IMR-90 (cell line): ENCODE data around the gene CLCF1.

Source experiments
- BHLHE40 ChIP-seq: fragments of 150-350 bp; IDR thresholded peaks from 2 replicates; pipeline ENCODE4 v1.6.1; 2016; ENCODE audit warnings: mild to moderate bottlenecking, low read depth, low read length
- CEBPB ChIP-seq: IDR thresholded peaks from 2 replicates; pipeline ENCODE4 v1.6.1; 2012; ENCODE audit warnings: low read depth, low read length, improper control_type of control experiment
- CHD1 ChIP-seq: IDR thresholded peaks from 2 replicates; pipeline ENCODE4 v1.6.1; 2012; ENCODE audit warnings: low read depth, low read length, improper control_type of control experiment
- MAZ ChIP-seq: IDR thresholded peaks from 2 replicates; pipeline ENCODE4 v1.6.1; 2012; ENCODE audit warnings: low read depth, mild to moderate bottlenecking, low read length, improper control_type of control experiment, moderate library complexity, borderline replicate concordance
- MXI1 ChIP-seq: IDR thresholded peaks from 2 replicates; pipeline ENCODE4 v1.6.1; 2012; ENCODE audit warnings: low read depth, mild to moderate bottlenecking, low read length, moderate library complexity, borderline replicate concordance
- NFE2L2 ChIP-seq: fragments of 150-350 bp; IDR thresholded peaks from 2 replicates; pipeline ENCODE4 v1.6.1; 2016; ENCODE audit warnings: low read depth, mild to moderate bottlenecking, low read length
- POLR2A ChIP-seq: IDR thresholded peaks from 2 replicates; pipeline ENCODE4 v1.6.1; 2012; ENCODE audit warnings: mild to moderate bottlenecking, low read depth, low read length
- RCOR1 ChIP-seq: IDR thresholded peaks from 2 replicates; pipeline ENCODE4 v1.6.1; 2012; ENCODE audit warnings: mild to moderate bottlenecking, low read length, improper control_type of control experiment; ENCODE audit not compliant: insufficient replicate concordance
- RFX5 ChIP-seq: IDR thresholded peaks from 2 replicates; pipeline ENCODE4 v1.8.0; 2012; ENCODE audit warnings: low read depth, mild to moderate bottlenecking, low read length, moderate library complexity
- TF ChIP-seq, protein P1 (sequence below): conservative IDR thresholded peaks from 2 replicates; pipeline ENCODE4 v1.5.1; 2012; ENCODE audit warnings: mild to moderate bottlenecking, low read depth, low read length, improper control_type of control experiment
- TF ChIP-seq, protein P2 (sequence below): fragments of 150-350 bp; IDR thresholded peaks from 2 replicates; pipeline ENCODE4 v1.6.1; 2017; ENCODE audit warnings: mild to moderate bottlenecking, antibody characterized with exemption, low read length, low read depth
- TF ChIP-seq, protein P3 (sequence below): fragments of 150-350 bp; IDR thresholded peaks from 2 replicates; pipeline ENCODE4 v1.6.1; 2016; ENCODE audit warnings: low read depth, mild to moderate bottlenecking, low read length, moderate library complexity, borderline replicate concordance

DNA sequence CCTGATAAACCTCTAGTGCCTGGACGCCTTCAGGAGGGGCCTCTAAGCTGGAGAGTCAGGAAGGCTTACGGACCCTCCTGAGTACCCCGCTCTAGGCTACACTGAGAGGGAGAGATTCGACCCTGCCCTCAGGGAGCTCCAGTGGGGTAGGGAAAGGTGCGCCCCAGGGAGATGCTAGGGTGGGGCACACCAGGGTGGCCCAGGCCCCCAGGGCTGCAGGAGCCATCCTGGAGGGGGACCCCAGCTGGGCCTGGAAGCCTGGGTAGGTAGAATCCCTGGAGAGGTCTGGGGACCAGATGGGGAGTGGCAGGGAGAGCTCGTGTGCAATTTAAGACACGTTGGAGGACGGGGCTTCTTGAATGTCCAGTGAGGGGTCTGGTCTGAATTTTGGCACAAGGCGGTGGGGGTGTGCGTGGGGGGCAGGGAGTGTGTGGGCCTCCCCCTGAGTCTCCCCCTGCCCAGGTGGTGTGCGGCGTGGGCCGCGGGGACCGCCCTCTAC, 46.8 kb upstream of the CLCF1 start:
- TF ChIP-seq, protein P1, sequence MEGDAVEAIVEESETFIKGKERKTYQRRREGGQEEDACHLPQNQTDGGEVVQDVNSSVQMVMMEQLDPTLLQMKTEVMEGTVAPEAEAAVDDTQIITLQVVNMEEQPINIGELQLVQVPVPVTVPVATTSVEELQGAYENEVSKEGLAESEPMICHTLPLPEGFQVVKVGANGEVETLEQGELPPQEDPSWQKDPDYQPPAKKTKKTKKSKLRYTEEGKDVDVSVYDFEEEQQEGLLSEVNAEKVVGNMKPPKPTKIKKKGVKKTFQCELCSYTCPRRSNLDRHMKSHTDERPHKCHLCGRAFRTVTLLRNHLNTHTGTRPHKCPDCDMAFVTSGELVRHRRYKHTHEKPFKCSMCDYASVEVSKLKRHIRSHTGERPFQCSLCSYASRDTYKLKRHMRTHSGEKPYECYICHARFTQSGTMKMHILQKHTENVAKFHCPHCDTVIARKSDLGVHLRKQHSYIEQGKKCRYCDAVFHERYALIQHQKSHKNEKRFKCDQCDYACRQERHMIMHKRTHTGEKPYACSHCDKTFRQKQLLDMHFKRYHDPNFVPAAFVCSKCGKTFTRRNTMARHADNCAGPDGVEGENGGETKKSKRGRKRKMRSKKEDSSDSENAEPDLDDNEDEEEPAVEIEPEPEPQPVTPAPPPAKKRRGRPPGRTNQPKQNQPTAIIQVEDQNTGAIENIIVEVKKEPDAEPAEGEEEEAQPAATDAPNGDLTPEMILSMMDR, result no peak
- no peak for TF ChIP-seq POLR2A
- no peak for TF ChIP-seq RCOR1
- no peak for TF ChIP-seq CEBPB
- TF ChIP-seq, protein P2, sequence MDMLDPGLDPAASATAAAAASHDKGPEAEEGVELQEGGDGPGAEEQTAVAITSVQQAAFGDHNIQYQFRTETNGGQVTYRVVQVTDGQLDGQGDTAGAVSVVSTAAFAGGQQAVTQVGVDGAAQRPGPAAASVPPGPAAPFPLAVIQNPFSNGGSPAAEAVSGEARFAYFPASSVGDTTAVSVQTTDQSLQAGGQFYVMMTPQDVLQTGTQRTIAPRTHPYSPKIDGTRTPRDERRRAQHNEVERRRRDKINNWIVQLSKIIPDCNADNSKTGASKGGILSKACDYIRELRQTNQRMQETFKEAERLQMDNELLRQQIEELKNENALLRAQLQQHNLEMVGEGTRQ, result no peak
- no peak for TF ChIP-seq RFX5
- no peak for TF ChIP-seq MAZ
- no peak for TF ChIP-seq MXI1
- TF ChIP-seq, protein P3, sequence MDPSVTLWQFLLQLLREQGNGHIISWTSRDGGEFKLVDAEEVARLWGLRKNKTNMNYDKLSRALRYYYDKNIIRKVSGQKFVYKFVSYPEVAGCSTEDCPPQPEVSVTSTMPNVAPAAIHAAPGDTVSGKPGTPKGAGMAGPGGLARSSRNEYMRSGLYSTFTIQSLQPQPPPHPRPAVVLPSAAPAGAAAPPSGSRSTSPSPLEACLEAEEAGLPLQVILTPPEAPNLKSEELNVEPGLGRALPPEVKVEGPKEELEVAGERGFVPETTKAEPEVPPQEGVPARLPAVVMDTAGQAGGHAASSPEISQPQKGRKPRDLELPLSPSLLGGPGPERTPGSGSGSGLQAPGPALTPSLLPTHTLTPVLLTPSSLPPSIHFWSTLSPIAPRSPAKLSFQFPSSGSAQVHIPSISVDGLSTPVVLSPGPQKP, result no peak
- no peak for TF ChIP-seq NFE2L2
- no peak for TF ChIP-seq BHLHE40
- TF ChIP-seq CHD1, result no peak
